IPS-NIHi11 (cell line): ENCODE results near the gene SLC5A3.
A peak's percentile ranks its signal among the peaks of the same experiment; 100 is the strongest.

Source experiments
- DNase-seq: peaks from one replicate; pipeline ENCODE4 v3.0.0; 2012; ENCODE audit warnings: mixed read lengths, low spot score

Gene SLC5A3

DNA sequence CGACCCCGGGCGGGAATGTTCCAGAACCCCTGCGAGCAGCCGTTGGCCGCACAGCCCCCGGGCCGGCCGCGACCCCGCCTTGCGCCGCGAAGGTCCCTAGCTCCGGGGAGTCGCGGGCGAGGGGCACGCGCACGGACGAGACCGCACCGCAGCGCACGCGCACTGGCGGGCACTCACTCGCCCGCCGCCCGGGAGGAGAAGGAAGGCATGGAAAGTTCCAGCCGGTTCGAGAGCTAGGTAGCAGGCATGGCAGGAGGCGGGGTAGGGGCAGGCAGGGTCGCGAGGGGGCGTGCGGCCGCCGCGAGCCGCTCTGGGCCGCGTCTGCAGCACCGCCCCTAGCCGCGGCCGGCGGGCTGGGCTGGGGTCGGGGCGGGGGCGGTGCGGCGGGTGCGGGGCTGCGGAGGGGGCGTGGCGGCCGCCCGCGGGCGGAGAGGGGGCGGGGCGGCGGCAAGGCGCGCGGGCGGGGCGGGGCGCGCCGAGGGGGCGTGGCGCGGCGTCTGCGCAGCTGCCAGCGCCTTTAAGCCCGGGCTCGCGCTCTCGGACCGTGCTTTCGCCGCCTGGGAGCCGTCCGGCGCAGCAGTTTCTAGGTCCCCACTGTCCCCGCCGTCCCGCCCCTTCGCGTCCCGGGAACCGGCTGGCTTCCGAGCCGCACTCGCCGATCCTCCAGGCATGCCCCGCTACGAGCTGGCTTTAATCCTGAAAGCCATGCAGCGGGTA, at the start of gene SLC5A3, which contains the start of gene MRPS6:
Gene SLC5A3, plus strand, starts transcription at position 547 of the 717 bp plus-strand sequence. CDS start 21,621 bp downstream, outside the sequence.
Gene MRPS6, plus strand, starts transcription at position 547 of the 717 bp plus-strand sequence. Its CDS starts 123 bp downstream, at position 670.
- DNase-seq: peak; percentile 92

DNA sequence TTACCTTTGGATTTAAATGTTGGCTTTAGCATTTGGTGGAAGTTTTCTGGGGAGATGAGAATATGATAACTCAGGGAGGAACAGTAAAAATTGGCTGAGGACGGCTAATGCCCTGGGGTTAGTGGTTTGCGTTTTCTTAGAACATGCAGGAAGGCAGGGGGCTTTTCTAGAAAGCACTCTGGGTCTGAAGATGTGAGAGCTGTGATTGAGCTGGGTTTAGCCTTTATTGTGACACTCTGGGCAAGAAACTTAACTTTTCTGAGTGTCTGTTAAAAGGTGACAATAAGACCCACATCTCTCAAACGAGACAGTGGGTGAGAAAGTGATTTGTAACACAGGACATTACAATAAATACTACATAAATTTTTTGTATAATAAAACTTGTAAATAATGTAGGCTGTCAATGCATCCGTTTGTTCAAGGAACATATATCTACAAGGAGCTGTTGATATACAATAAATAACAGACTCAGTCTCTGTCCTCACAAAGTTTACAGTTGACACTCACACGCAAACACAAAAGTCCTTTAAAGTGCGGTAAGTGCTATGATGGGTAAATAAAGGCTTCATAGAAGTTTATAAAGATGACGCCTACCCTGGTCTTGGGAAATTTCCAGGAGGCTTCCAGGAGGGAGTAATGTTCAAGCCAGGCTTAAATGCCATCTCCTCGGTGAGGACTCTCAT, 49.5 kb upstream of the SLC5A3 start:
- no peak for DNase-seq

DNA sequence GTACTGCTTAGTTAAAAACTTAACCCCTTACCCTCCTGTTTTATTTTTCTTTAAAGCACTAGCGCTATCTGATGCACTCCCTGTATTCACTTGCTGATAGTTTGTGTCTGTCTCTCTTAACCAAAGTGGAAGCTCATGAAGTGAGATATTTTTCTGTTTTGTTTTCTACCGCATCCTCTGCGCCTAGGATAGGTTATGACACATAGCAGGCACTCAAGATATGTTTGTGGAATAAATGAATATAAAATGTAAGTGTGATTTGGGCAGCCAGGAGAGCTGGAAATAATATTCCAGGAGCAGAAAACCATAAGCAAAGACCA, 49.0 kb upstream of the SLC5A3 start:
- no peak for DNase-seq

DNA sequence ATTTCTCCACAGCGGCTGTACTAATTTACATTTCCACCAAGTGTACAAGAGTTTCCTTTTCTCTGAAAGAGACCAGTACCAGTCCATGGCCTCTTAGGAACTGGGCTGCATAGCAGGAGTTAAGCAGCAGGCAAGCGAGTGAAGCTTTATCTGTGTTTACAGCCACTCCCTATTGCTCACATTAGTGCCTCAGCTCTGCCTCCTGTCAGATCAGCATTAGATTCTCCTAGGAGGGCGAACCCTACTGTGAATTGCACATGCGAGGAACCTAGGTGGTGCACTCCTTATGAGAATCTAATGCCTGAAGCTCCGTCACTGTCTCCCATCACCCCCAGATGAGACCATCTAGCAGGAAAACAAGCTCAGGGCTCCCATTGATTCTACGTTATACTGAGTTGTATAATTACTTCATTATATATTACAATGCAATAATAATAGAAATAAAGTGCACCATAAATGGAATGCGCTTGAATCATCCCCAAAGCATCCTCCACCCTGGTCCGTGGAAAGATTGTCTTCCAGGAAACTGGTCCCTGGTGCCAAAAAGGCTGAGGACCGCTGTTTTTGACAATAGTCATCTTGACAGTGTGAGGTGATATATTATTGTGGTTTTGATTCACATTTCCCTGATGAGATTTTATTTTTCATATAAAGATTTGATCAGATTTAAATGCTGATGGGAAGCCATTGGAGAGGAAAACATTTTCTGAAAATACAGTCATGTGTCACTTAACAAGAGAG, 45.5 kb upstream of the SLC5A3 start:
- DNase-seq: no peak

DNA sequence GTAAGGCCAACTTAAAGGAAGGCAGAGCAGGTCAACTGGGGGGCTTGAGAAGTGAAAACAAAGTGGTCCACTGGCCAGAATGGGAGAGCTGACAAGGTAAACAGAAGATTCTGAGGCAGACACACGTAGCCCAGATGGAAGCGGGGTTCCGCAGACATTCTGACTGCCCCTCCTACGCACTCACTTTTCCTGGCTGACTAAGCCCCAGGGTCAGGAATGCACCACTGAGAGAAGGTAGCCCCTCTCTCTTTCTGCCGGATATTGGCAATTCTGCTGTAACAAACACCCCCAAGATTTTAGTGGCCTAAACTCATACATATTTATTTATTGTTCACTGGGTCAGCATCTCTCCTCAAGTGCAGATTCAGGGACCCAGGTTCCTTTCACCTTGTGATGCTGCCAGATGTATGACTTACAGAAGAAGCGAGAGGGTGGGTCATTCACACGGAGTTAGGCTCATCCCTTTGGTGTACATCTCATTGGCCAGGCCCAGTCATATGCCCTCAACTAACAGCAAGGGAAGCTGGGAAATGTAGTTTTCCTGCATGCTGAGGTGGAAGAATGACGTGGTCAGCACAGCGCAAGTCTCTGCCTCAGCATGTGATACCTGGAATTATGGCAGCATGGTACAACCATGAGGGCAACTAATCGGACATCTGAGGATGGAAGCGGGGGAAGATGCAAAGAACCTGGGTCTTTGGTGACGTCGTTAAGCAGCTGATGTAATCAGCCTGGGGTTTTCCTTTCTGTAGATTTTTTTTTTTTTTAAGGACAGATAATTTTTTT, 43.4 kb upstream of the SLC5A3 start:
- peak; percentile 80 for DNase-seq

DNA sequence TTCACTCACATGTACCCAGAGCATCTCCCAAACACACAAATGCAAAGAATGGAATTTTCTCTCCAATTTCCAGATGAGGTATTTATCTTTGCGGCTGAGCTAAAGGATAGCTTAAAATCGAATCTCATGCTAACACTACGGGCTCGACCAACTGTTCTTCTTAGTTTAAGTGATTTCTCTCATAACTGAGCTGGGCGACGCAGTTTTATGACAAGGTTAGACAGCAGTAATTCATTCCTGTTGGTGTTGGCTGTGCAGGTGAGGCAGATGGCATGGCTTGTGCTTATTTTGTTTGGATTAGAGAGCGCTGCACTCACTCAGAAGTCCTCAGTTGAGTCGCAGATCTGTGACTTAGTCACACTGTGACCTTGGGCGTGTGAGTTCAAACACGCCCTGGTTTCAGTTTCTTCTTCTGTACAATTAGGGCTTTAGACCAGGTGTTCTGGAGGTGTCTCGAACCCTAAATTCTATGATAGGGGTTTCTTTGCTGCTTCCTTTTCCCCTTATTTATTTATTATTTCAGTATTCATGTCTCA, 41.5 kb upstream of the SLC5A3 start:
- DNase-seq: no peak

DNA sequence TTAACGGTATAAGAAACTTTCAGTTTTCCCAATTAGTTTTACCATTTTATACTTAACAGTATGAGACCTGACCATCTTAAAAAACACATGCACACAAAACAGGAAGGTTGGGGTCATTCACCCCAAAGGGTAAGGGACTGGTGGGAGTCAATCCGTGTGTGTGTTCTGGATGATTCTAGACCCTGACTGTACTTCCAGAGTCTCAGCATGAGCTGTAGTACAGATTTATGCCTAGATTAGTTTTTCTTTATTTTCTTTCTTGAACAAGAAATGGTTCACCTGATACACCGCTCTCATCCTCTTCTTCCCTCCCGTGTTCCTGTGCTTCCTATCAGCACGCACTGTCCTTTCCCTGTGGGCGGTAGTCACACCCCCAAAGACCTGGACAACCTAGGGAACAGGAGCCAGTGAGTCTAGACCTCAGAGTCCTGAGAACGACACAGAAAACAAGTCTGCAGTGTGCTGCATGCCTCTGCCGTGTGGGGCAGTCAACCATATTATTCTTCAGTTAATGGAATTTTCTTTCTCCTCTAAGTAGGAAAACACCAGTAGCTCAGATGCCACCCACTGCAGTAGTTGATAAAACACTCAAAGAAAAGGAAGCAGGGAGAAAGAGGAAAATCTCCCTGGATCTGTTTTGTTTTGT, 38.9 kb upstream of the SLC5A3 start:
- DNase-seq: peak; percentile 34

DNA sequence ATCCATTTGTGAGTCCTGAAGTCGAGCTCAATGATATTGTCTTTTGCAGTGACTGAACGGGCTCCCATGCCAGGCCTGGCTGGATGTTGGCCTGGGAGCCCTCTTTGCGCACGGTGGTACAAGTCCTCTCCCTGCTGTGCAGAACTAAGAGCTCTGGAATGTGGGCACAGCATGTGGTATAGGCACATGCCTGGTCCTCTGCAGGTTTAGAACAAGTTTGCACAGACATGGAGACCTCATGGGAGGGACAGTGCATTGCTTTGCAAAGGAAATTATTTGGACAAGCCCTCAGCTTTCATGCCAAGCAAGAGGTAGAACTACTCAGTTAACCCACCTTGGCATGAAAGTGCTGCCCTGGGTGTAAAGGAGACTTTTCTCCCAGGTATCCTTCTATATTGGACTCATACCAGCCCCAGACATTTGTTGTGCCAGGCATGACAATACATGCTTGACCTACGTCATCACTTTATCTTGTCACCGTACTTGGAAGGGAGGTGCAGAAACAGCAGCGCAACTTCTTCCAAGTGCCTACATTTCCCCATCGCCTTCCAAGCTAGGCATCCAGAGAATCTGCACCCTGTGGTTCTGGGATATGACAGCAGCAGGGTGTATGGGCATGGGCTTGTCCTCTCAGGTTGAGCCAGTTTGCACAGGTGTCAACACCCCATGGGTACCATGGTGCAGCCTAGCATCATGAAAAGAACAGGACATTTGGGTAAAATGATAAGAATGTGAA, 37.6 kb upstream of the SLC5A3 start:
- peak; percentile 48 for DNase-seq

DNA sequence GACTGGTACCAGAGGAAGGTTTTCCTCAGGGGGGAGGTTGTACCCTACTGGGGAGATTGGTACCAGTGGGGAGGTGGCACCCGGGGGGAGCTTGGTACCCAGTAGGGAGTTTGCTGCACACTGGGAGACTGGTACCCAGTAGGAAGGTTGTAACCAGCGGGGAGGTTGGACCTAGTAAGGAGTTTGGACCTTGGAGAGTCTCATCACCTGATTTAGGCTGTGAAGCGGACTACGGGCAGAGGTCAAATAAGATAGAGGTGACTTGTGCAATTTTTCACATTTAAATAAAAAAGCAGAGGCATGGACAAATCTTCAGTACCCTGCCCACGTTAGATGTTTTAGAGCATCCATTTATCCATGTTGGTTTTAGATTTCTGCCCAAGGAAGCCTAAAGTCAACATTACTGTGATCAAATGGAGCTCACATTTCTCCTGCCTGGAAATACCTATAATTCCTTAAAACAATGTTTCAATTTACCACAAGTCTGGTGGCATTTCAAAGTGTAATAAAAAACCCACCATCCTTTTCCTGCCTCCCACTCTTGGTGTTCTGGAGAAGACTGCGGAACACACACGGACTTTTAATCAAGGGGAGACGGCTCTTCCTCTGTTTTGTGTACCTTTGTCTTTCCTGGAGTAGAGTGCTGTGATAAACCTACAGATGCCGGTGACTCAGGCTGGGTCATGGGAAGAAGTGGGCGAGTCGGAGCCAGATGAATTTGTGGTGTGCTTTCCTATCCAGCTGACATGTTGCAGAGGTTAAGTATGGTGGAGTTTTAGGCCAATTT, 36.2 kb upstream of the SLC5A3 start:
- DNase-seq: no peak

DNA sequence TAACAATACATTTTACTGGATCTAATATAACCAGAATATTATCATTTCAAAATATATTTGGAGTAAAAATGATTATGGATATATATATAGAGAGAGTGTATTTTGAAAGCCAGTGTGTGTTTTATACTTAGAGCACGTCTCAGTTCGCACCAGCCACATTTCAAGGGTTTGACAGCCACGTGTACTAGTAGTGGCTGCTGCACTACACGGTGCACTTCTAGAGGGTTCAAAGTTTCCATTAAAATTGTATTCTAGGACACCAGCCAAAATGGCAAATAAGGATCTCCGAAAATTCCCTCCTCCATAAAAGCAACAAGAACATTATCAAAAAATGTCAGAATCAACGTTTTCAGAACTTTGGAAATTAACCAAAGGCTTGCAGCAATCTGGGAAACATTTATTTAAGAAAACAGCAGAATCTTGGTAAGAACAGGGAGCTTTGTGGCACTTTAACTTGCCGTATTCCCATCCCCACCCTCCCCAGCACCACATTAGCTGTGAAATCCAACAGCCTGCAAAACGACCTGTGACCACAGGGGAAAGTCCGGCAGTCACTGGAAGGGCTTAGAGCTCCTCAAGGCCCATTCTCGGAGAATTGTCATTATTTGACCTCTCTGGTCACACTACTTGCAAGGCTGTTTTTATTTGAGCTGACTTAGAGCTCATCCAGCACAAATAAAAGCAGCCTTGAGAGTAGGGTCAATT, 33.5 kb upstream of the SLC5A3 start:
- peak; percentile 51 for DNase-seq

DNA sequence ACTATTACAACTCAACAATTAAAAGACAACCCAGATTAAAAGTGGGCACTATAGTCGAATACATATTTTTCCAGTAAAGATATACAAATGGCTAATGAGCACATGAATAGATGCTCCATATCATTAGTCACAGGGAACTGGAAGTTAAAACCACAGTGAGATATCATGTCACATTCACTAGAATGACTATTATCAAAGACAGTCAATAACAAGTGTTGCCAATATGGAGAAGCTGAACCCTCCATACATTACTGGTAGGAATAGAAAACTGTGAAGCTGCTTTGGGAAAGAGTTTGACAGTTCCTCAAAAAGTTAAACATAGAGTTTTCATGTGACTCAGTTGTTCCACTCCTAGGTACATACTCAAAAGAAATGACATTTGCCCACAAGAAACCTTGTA, 30.6 kb upstream of the SLC5A3 start:
- no peak for DNase-seq

DNA sequence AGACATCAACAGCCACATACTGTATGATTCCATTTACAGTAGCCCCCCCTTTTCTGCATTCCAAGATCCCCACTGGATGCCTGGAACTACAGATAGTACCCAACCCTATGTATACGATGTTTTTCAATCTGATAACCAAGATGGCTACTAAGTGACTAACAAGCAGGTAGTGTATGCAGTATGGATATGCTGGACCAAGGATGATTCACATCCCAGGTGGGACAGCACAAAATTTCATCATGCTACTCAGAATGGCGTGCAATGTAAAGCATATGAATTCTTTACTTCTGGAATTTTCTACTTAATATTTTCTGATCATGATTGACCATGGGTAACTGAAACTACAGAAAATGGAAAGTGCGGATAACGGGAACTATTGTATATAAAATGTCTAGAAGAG, 30.0 kb upstream of the SLC5A3 start:
- no peak for DNase-seq

DNA sequence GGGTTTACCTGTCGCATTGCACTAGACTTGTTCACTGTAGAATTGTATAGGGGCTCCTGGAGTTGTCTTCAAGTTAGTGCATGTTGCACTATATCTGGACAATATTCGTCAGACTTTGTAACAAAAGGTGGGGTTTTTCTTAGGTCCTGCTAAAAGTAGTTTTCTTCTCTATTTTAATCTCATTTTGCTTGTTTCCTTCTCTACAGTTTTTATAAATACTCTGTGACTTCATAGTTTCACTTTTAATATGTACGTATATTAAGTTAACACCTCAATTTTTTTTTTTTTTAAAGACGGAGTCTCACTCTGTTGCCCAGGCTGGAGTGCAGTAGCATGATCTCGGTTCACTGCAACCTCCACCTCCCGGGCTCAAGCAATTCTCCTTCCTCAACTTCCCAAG, 26.5 kb upstream of the SLC5A3 start:
- no peak for DNase-seq

DNA sequence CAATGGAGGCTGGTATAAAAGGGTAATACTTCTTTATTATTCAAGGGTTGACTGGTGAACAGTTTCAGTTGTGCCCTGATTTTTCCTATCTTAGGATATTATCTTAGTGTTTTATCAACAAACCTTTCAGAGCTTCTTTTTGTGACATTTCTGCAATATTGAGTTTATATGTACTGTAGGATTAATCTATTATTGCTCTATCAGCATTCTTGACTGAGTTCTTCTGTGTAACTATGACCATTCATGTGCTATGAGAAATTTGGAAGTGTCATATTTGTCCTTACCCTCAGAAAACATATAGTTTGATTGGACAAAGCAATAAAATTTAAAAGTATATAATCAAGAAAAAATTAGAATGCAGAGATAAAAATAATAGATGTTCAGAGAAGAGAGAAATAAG, 25.5 kb upstream of the SLC5A3 start:
- no peak for DNase-seq

DNA sequence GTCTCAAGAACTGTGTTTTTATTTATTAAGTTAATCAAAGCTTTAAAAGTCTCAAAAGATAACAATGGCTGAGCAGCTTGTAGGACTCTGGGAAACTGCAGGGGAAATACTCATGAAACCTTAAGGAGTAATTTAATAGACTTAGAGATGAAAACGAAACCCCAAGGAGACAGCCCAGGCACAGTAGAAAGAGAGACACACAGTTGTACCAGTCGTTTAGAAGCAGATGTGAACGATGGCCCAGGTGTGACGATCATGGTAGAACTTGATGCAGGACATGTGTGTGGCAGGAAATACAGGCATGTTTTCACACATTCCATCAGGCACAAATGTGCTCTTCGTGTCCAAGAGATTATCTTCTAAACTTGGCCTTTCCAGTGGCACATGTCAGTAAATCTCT, 21.2 kb upstream of the SLC5A3 start:
- no peak for DNase-seq

DNA sequence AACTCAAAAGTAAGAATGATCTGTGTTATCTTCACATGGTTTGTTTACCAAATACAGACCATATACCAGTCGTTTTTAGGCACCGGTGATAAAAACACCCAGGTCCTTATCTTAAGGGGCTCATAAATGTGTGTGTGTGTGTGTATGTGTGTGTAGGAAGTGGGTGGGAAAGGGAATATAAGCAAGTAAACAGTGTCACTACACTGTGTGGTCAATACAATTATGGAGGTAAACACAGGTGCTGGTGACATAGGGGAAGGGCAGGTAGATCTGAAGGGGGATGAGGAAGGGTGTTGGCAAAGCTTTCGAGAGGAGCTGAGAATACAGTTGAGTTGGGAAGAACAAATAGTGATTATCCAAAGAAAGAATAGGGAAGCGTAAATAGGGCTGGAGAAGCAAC, 19.1 kb upstream of the SLC5A3 start:
- DNase-seq: no peak

DNA sequence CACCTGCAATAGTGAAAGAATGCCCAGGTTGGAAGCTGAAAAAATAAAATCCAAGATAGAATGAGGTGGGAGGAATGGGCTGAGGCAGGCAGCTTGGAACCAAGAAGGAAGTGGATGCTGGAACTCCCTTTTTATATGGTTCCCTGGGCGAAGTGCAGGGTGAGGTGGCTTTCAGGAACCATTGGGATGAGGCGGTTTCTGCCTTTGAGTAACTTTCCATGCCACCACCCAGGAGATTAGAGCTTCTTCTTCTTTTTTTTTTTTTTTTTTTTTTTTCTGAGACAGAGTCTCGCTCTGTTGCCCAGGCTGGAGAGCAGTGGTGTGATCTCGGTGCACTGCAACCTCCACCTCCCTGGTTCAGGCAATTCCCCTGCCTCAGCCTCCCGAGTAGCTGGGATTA, 17.8 kb upstream of the SLC5A3 start:
- no peak for DNase-seq

DNA sequence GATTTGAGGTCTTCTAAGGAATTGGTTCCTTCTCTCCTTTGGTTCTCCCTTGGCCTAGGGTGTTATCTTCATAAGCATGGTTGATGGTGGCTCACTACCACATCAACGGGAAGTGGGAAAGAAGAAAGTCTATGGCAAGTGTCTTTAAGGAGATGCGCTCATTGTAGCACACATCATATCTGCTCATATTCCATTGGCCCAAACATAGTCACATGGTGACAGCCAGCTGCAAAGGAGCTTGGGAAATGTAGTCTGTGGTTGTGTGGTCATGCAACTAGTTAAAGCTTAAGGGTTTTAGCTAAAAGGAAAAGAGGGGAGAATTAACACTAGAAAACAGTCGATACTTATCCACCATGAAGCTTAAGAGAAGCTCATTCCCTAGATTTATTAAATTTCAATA, 11.4 kb upstream of the SLC5A3 start:
- DNase-seq: peak; percentile 41

DNA sequence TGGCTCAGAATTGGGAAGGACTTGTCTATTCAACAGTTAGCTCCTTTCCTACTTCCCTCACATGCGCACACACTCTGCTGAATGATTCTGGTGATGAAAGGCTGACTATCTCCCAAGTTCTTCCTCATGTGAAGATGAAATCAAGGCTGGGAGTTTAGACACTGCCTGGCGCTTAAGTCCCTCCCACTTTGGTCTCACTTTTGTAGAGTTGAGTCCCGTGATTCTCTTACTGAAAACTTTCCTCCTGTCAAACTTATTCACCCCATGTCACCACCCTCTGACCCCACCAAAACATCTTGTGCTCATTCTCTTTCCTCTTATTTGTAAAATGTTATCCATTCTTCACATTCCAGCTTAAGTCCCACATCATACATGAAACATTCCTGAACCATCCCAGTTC, 8.4 kb upstream of the SLC5A3 start:
- DNase-seq: no peak
